CD4-positive, alpha-beta T cell treated with Interleukin-1 beta for 1 hour (primary cell): ENCODE results near the gene MAPRE3.
A peak's percentile ranks its signal among the peaks of the same experiment; 100 is the strongest.

ENCODE experiments used
- DNase-seq, 2 donors: peaks; one replicate each; pipeline ENCODE4 v3.0.0-alpha.2; 2020 to 2022

The MAPRE3 gene

DNA sequence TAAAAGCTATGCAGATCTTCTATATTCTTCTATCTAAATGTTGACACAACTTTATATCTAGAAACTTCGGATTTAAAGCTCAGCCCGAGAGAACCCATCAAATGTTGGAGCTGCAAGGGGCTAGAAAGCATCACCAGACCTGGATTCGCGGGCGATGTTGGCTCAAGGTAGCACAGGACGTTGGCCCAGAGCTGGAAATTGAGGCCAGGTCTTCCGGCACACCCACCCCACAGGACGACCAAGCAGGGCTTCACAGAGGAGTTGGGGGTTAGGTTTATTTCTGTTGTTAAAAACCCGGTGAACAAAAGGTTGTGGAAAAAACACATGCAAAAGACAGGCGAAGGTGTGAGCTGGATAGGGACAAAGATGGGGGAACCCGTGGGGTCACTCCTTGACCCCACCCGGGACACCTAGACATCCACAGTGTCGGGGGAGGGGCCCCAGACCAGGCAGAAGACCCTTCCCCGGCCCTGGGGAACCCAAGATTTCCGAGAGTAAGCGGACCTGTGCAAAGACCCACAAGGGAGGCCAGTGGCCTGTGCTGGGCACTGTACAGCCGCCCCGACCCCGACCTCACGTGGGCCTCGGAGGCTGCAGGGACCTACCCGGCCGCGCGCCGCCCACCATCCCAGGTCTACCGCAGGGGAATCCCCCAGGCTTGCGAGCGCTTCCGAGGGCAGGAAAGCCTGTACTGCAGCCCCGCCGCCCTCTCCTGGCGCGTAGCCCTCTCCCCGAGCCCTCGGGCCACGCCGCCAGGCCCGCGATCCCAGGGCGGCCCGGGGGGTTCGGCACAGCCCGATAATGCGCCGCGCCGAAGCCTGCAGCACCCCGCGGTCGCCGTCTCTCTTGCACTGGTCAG lies 79.2 kb downstream of the MAPRE3 start:
- DNase-seq = peak; percentile 58 to 68

DNA sequence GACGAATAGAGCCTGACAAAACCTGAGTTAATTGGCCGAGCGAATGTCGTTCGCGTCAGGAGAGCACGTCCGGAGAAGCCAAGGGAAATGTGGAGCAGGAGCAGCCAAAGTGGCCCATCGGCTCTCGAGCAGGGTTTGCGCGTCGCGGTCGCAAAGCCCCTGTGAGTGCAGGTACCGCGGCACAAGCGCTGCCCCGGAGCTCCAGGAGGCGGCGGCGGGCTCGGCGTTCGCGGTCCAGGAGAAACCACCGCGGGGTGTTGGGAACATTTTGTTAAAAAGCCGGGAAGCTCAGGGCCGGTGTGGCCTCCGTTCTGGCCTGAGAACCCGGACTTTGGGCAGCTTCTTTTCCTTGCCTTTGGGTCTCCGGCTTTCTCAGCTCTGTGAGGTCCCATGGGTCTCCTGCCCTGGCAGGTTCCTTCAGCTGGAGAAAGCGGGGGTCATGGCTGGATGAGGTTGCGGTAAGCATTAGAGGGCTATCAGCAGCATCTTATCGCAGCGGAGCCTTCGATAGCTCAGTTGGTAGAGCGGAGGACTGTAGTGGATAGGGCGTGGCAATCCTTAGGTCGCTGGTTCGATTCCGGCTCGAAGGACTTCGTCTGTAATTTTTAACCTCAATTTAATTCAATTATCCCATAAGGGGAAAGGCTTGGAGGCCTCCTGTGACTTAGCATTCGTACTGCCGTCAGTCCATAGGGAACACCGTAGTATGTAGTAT lies 80.0 kb downstream of the MAPRE3 start:
- DNase-seq = peak; percentile 93 to 94

DNA sequence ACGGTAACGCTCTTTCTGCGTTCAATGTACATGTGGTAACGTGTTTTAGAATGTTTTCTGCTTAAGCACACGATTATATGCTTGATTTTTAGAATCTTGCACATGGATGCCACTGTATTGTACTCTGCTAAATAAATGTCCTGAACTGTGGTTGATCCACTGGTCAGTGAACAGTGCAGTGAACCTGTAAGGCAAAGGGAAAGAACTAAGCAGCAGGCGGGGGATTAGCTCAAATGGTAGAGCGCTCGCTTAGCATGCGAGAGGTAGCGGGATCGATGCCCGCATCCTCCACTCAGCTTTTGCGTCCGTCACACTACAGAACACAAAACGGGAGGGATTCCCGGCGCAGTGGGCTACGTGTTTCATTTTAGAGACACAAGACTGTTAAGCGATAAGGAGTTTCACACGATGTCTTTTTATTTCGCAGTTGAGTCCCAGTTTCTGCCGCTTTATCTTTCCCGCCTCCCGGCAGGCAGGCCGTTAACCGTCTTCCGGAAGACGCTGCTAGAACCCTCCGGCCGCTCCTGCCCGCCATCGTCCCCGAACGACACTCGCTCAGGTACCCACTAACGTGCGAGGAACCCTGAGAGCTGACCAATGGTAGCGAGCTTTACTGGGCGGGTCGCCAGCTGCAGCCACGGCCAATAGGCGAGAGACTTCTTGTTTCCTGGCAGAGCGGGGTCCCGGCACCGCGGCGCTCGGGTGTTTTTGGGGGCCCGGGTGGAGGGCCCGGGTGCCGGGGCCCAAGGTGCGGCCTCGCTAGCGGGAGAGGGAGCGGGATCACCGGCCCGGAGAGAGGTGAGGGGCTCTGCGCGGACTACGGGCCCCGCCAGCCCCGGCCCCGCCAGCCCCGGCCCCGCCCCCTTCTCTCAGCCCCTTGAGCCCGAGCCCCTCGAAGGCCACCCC lies 80.8 kb downstream of the MAPRE3 start, which contains the start of gene AGBL5:
Gene AGBL5, plus strand, starts transcription at position 673 of the 906 bp plus-strand sequence. CDS start 1,291 bp downstream, outside the sequence.
- peak; percentile 97 to 98 for DNase-seq

DNA sequence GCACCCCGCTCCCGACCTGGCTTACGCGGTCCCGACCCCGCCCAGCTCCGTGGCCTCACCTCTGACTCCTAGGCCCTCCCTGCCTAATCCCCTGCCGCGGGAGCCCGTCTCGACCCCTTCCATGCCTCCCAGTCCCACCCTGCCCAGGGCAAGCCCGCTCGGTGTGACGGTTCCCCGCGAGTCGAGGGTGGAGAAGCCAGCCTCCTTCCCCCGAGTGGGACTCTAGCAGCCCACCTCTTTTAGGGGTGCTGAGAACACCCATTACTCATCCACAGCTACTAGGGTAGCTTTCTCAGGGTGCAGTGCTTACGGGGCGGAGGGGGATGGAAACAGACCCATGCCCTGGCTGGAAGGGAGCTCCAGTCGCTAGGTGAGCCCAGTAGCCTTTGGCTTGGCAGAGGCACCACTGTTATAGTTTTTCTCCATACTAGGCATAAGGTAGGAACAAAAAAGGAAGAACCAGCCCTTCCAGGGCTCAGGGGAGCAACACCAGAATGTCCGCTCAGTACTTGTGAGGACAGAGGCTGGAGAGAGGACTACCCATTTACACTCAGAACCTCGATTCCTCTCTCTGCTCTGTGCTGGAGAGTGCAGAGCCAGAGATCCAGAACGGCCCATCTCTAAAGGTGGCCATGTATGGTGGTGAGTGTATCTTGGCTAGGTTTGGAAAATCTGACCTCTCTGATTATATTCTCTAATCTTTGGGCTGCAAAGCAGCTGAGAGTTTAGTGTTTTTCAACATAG lies 81.6 kb downstream of the MAPRE3 start:
- no peak for DNase-seq

DNA sequence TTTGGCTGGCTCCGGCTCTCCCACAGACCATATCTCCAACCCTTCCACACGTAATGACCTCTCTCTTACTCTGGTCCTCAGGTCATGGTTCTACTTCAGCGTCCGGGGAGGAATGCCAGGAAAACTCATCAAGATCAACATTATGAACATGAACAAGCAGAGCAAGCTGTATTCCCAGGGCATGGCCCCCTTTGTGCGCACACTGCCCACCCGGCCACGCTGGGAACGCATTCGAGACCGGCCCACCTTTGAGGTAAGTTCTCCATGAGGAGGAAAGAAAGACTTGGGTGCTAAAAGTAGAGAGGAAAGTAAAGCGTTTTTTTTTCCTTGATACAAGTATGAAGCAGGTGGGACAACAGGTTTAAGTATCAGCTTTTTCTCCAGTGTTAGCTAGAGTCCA lies 82.9 kb downstream of the MAPRE3 start:
- no peak for DNase-seq

DNA sequence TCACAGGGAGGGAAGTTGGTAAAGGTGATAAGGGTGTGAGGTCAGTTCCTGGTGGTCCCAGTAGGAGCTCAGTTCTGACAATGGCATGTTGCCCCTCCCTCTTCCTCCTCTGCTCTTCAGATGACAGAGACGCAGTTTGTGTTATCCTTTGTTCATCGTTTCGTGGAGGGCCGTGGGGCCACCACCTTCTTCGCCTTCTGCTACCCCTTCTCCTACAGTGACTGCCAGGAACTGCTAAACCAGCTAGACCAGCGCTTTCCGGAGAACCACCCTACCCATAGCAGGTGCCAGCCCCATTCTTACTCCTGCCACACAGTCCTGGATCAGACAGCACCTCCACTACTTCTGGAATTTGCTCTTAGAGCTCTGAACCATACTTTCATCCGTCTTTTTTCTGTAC lies 83.3 kb downstream of the MAPRE3 start:
- no peak for DNase-seq

DNA sequence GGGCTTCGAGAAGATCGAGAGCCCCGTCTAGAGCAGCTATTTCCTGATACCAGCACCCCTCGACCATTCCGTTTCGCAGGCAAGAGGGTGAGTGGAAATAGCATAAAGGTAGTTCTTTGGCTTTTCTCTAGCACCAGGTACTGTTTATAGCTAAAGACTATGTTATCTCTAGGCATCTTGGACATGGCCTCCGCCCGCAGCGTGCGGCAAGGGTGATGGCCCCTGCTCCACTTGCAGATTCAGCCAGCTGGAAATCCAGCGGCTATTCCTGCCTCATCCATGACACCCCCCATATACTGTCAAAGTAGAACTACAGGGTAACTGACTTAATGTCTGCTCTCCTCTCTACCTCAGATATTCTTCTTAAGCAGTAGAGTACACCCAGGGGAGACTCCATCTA lies 84.3 kb downstream of the MAPRE3 start:
- DNase-seq = no peak

DNA sequence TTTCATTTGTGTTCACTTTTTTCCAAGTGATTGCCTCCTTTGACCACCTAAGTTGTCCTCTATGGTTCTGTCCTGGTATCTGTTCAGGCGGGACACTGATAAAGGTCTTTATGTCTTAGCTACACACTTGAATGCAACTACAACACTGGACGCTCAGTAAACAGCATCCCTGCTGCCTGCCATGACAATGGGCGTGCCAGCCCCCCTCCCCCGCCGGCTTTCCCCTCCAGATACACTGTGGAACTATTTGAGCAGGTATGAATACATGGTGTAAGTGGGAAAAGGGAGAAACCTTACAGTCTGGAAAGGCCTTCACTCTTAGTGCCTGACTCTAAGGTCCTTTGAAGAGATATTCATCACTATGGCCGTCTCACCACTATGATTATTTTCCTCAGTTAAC lies 86.7 kb downstream of the MAPRE3 start:
- no peak for DNase-seq

DNA sequence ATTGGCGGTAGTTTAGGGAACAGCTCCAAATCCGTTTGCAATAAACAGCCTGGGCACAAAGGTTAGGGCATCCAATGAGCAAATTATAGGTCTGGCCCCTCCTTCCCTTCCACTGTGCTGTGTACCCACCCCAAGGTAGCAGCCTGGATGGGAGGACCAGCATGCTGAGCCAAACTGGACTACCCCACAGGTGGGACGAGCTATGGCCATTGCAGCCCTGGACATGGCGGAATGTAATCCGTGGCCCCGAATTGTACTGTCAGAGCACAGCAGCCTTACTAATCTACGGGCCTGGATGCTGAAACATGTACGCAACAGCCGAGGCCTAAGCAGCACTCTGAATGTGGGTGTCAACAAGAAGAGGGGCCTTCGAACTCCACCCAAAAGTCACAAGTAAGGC lies 87.8 kb downstream of the MAPRE3 start:
- no peak for DNase-seq

DNA sequence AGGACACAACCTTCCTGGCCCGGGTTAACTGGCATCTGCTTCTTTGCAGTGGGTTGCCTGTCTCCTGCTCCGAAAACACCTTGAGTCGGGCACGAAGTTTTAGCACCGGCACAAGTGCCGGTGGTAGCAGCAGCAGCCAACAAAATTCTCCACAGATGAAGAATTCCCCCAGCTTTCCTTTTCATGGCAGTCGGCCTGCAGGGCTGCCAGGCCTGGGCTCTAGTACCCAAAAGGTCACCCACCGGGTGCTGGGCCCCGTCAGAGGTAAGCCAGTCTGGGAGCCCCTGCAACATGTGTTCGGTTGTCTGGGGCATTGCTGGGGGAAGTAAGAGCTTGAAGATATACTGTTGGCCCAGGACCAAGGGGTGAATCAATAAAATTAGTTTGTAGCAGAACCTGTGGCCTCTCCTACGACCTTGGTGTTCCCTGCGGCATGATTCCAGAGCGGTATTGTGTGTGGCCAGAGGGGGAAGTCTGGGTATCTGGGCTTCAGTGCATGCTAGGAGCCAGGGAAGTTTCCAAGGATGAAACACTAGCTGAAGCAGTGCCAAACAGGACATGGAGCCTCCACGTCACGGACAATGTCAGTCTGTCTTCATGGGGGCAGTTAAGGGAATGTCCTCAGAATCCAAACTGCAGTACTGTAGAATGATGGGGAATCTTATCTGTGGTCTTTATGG lies 88.8 kb downstream of the MAPRE3 start:
- DNase-seq = no peak

DNA sequence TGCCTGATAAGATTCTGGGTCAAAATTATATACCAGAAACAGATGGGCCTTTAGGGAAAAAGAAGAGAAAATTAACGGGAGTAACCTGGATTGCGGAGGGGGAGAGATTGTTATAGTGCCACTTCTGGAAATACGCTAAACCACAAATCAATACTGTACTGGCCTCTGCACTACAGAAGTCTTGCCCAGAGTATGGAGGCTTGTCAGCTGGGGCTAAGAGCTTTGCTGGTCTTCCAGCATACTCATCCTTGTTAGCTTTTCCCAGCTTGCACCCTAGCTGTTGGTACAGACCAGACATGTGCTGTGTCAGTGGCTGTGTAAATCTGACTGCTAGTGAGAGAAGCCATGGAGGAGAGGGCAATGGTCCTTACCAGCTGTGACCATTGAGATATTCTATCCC lies 89.9 kb downstream of the MAPRE3 start:
- no peak for DNase-seq

DNA sequence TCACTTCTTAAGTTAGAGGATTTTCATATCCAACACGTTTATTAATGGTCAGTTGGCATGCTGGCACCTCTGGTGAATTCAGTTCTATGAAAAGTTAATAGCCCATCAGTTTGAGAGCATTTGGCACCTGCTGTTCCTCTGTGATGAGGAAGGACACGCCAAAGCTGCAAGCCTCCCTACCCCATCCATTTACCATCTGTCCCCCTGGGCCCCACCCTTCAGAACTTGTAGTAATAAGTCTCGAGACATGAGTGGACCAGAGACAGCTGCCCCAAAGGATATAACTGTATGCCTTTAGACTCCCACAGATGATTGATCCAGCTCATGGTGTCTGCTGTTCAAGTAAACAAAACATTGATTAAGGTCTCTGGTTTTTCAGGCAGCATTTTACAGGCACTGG lies 94.7 kb downstream of the MAPRE3 start:
- no peak for DNase-seq

DNA sequence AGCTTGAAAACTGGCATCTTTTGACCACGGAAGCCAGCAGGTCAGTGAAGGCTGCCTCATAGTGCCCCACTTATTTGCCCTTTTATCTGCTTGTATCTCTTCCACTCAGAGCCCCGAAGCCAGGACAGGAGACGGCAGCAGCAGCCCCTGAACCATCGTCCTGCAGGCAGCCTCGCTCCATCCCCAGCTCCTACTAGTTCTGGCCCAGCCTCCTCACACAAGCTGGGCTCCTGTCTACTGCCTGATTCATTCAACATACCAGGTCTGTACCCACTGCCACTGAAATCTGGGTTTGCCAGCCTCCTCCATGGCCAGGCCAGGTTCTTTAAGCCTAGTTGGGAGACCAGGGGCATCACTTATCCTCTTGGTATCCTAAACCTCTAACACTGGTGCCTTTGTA lies 96.9 kb downstream of the MAPRE3 start:
- DNase-seq = no peak

DNA sequence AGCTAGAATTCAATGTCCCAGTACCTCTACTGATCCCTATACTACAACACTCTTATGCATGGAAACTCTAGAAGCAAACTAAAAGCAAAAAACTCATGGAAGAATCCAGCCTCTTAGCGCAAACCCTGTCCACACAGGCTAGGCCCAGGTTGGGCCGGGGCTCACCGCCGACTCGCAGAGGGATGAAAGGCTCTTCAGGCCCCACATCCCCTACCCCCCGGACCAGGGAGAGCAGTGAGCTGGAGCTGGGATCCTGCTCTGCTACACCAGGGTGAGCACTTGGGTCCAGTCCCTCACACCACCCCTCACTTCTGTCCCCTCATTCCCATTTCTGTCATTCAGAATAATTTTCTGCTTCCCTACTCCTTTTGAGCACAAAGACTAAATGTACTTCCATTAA lies 99.0 kb downstream of the MAPRE3 start:
- DNase-seq = no peak

DNA sequence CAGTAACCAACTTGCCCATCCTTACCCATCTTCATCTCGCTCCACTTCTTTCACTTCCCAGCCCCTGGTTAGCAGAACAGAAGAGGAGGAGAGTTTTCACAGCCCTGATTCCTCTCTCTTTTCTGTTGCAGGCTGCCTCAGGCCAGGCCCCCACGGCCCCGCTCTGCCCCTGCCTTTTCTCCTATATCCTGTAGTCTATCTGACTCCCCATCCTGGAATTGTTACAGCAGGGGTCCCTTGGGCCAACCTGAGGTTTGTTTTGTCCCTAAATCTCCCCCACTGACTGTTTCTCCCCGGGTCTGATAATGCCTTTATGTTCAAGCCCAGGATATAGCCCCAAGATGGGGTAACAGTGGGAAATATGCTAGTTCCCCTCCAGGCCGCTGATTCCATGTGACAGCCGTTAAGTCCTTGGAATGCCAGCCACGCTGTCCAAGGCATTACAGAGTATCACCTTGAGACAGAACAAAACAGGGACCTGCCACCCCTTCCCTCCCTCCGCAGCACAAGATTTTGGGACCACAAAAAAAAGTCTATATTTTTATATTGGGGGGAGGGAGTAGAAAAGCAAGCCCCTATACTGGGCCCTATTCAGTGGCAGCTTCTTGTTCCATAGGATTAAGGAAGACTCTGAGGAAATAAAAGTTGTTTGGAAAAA lies 99.7 kb downstream of the MAPRE3 start:
- DNase-seq = no peak

DNA sequence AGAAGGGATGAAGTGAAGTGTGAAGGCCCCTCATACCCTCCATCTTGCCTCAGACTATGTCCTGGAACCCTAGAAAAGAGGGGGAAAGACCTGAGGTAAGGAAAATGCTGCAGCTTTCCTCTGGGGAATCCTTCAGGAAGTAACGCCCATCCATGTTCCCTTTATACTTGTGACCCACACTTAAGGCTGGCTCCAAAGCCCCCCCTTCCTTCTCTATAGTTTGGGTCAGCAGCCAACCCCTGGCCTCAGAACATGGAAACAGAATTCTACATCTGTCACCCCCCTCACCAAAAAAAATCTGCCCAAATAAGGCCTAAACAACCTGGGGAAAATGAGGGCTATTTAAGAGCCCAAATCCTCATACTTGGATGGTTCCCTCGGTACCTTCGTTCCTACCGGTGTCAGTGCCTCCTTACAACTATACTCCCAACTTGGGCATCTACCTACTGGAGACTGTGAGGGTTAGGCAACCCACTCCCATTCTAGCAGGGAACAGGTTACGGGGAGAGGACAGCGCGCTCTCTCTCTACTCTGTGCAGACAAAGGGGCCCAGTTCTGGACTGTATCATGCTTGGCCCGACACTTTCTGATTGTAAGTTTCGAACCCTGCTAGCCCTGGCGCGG lies 100.3 kb downstream of the MAPRE3 start:
- DNase-seq = no peak

DNA sequence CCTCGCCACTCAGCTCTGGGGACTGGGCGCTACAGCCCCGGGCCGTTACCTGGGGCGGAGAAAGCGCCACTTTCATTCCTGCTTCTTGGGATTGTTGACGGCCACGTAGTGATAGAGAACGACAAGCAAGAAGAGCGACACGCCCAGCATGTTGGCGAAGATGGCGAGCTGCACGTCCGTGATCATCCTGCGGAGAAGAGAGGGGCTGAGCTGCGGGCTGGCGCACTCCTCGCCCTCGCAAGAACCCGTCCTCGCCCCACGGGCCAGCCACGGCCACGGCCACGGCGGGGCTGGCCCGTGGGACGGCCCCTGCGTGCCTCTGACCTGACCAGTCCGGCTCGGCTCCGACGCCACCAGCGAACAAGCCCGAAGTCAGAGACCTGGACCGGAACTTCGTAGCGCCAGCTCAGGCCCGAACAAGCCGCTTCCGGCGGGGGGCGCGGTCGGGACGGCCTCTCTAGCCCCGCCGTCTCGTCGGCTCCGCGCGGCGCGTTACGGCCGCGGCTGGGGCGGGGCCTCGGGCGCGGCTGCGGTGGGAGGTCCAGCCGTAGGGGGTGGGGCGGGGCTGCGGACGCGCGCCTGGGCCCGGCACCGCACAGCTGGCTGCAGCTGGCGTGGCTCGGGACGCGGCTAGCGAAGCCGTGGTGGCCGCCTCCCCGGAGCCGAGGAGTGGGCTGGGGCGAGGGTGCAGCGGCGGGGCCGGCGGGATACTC lies 101.0 kb downstream of the MAPRE3 start, which contains the start of gene OST4:
Gene OST4, minus strand, starts transcription at position 378 of the 713 bp plus-strand sequence.
- peak; percentile 91 for DNase-seq

DNA sequence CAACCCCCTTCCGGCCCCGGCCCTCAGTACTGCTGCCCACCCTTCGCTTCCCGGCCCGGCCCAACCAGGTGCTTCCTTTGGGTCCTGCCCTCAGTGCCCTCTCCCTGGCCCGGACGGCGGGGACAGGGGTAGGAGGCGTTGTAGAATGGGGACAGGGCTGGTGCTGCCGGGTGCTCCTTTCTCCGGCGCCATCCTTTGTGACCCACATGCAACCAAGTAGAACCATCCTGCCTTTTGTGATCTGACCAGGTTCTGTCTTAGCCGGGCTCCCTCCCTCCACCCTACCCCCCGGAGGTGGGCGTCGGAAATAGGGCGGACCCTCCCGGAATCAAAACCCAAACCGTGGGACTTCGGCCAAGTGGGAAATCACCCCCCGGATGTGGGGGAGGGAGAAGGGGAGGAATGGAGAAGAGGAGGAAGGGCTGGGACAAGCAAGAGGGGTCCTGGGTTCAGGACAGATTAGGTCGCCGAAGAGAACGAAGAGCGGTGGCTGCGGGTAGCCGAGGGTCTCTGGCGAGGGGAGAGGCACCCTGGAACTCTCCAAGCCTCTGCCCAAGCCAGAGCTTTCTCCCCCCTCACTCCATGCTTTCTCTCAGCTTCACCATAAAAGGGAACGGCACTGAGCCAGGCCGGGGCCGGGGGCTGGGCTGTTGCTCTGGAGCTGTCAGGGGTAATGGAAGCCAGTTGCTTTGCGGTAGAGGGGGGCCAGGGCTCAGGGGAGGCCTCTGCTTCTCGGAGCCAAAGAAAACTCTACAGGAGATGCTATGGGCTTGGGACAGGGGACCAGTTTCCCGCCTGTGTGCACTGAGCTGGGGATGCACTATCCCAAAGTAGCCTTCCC lies 101.8 kb downstream of the MAPRE3 start:
- DNase-seq = peak; percentile 17 to 29

DNA sequence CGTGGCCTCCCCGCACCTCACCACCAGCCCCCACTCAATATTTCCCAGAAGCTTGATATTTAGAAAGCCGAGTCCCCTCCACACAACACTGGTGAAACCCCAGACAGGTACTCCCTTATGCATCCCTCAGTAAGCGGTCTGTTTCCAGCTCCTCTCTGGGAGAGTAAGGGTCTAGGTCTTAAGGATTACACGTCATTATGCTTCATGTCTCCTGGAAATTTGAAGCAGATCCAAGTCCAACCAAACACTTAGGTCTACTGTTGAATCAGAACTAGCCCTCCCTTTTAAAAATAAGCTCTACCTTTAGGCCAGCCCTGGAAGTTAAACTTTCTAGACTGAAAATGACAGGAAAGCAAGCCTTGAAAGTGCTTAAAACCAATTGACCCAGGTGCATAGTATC lies 102.5 kb downstream of the MAPRE3 start:
- DNase-seq = no peak
